Cardiac fibroblast (primary cell): ENCODE measurements around the gene HOXB4.
"Not testable (repeated sequence)": the region's sequence is repeated elsewhere in the genome, so short reads cannot be mapped to it uniquely, and the experiment has no call there.

ENCODE experiments used
- DNase-seq, 2 donors: peaks; one replicate each; pipeline versions ENCODE4 v3.0.0 to v3.0.0-alpha.2; 2010; ENCODE audit warnings: low read depth in 2 of 2
- H3K4me3 ChIP-seq, 2 donors: replicated peaks in 1 of 2; 1 replicate in 1 of 2; 2 replicates in 1 of 2; pipeline ENCODE4 v1.5.1; 2011; ENCODE audit warnings: low read depth in 2 of 2, low read length in 2 of 2, mild to moderate bottlenecking in 2 of 2, moderate library complexity in 1 of 2
- CTCF ChIP-seq: IDR thresholded peaks from one replicate; pipeline ENCODE4 v1.5.1; 2011; ENCODE audit warnings: low read depth, mild to moderate bottlenecking, low read length, inconsistent platforms

Gene HOXB4

GRCh38 chr17:48542114-48542656 is 36.0 kb downstream of the HOXB4 start:
- TF ChIP-seq CTCF: no peak
- DNase-seq: peak; percentile 60 to 66
- H3K4me3 ChIP-seq: peak overlapping the region; percentile 64 to 74

- H3K4me3 ChIP-seq: peak overlapping the region; percentile 64 to 74
- no peak for TF ChIP-seq CTCF
These were observed 36.5 kb downstream of the HOXB4 start for GRCh38 chr17:48541577-48542113.

GRCh38 chr17:48541036-48541576 is 37.0 kb downstream of the HOXB4 start:
- DNase-seq: peak in 1 of 2 donors; percentile 48
- TF ChIP-seq CTCF: no peak
- peak overlapping the region; percentile 38 to 74 for H3K4me3 ChIP-seq

More at GRCh38 chr17:48541577-48542113, 36.5 kb downstream of the HOXB4 start:
- peak; percentile 75 to 86 for DNase-seq

GRCh38 chr17:48540213-48540612 is 37.9 kb downstream of the HOXB4 start:
- H3K4me3 ChIP-seq: no peak overlapping the region
- DNase-seq: no peak
- no peak for TF ChIP-seq CTCF

- TF ChIP-seq CTCF: no peak
- H3K4me3 ChIP-seq: no peak overlapping the region
- peak; percentile 51 to 82 for DNase-seq
These were observed 39.0 kb downstream of the HOXB4 start for GRCh38 chr17:48539177-48539576.

GRCh38 chr17:48537316-48537715 is 40.8 kb downstream of the HOXB4 start:
- DNase-seq: no peak
- no peak overlapping the region for H3K4me3 ChIP-seq
- no peak for TF ChIP-seq CTCF

GRCh38 chr17:48535793-48536559 is 42.2 kb downstream of the HOXB4 start:
- DNase-seq, H3K4me3 ChIP-seq: not testable (repeated sequence)
